ENCODE measurements around the gene FNDC3B. TPM values are rescaled to one million over a fixed set of nuclear protein-coding genes. Genes with fewer than 3 reads are reported as not detected.
A peak's percentile ranks its signal among the peaks of the same experiment; 100 is the strongest.

The FNDC3B gene
- total and polyA plus RNA-seq, 2 donors (not counting 1 experiment from before 2014, with no cell fraction given), result 1.2 to 9.2 TPM

GRCh38 chr3:172102883-172103310 lies 63.5 kb downstream of the FNDC3B start:
- DNase-seq (no peak), ATAC-seq (ENCODE audit: low read depth) (no peak)
- peak overlapping the region; percentile 51 for H3K4me3 Mint-ChIP-seq
- WGBS (ENCODE audit: insufficient coverage), result no CpG with 5 or more reads among the region's 3 CpGs
- H3K27me3 ChIP-seq (replicated peaks in 1 of 4; ENCODE audit: control extremely low read depth in 1 of 4, control insufficient read depth in 3 of 4, insufficient read depth in 4 of 4, low read length in 3 of 4), result peaks cover 0 to 51% (median 32%) of the 10 kb centered on the region in 4 experiments
- intact Hi-C loops (cut with micrococcal nuclease), result no loop called here
- H3K79me2 ChIP-seq (ENCODE audit: control insufficient read depth, insufficient read depth, low read length), result no peaks in the 10 kb centered on the region
- peak overlapping the region; percentile 36 for H3K4me2 ChIP-seq (replicated peaks; ENCODE audit: low read depth, low read length, poor library complexity, severe bottlenecking)
- H3K4me1 Mint-ChIP-seq, result peaks cover 26% of the 10 kb centered on the region
- H4K20me1 ChIP-seq (ENCODE audit: control insufficient read depth, insufficient read depth, low read length, poor library complexity, severe bottlenecking), result no peaks in the 10 kb centered on the region
- ChIA-PET CTCF (no interaction called here), POLR2A (no interaction called here)
- H3K9ac ChIP-seq (ENCODE audit: low read length), result no peak overlapping the region
- no peak overlapping the region for H2AFZ ChIP-seq (ENCODE audit: insufficient read depth, low read depth, low read length, poor library complexity, severe bottlenecking)
- TF ChIP-seq EZH2 (IDR thresholded peaks at IDR 0.05; ENCODE audit: borderline replicate concordance, insufficient read depth, low read depth, low read length, poor library complexity, severe bottlenecking) (no peak), CTCF (IDR thresholded peaks at IDR 0.05) (no peak)
- H3K4me3 ChIP-seq (ENCODE audit: control extremely low read depth in 1 of 5, extremely low read depth in 1 of 5, insufficient read depth in 1 of 5, low read depth in 2 of 5, low read length in 4 of 5), result no peak overlapping the region
- H3K27ac ChIP-seq (ENCODE audit: low read length in 2 of 2), result no peak overlapping the region
- no peak overlapping the region for H3K27ac Mint-ChIP-seq
- peaks cover 70% of the 10 kb centered on the region for H3K27me3 Mint-ChIP-seq
- no peaks in the 10 kb centered on the region for H3K9me3 Mint-ChIP-seq (ENCODE audit: insufficient read depth)
- no peaks in the 10 kb centered on the region for H3K9me3 ChIP-seq (ENCODE audit: control extremely low read depth in 1 of 3, control insufficient read depth in 2 of 3, insufficient read depth in 1 of 3, low read length in 2 of 3)
- no peaks in the 10 kb centered on the region for H3K36me3 ChIP-seq (replicated peaks in 1 of 2; ENCODE audit: control extremely low read depth in 1 of 2, control insufficient read depth in 1 of 2, extremely low read depth in 1 of 2, insufficient read depth in 2 of 2, low read length in 1 of 2)
- peaks cover 25 to 29% of the 10 kb centered on the region in 2 donors for H3K4me1 ChIP-seq (ENCODE audit: control insufficient read depth in 2 of 2, insufficient read depth in 2 of 2, low read length in 2 of 2)

GRCh38 chr3:172103724-172104123 lies 64.3 kb downstream of the FNDC3B start:
- WGBS (ENCODE audit: insufficient coverage), result no CpG with 5 or more reads among the region's 2 CpGs
- H4K20me1 ChIP-seq (ENCODE audit: control insufficient read depth, insufficient read depth, low read length, poor library complexity, severe bottlenecking), result no peaks in the 10 kb centered on the region
- peaks cover 33% of the 10 kb centered on the region for H3K4me1 Mint-ChIP-seq

More at GRCh38 chr3:172103724-172104123, 64.3 kb downstream of the FNDC3B start:
- H3K27me3 ChIP-seq (replicated peaks in 1 of 4; ENCODE audit: control extremely low read depth in 1 of 4, control insufficient read depth in 3 of 4, insufficient read depth in 4 of 4, low read length in 3 of 4), result peaks cover 0 to 54% (median 39%) of the 10 kb centered on the region in 4 experiments
- H3K4me3 ChIP-seq (ENCODE audit: control extremely low read depth in 1 of 5, extremely low read depth in 1 of 5, insufficient read depth in 1 of 5, low read depth in 2 of 5, low read length in 4 of 5), result no peak overlapping the region
- Mint-ChIP-seq H3K9me3 (ENCODE audit: insufficient read depth) (no peaks in the 10 kb centered on the region), H3K27me3 (peaks cover 71% of the 10 kb centered on the region), H3K4me3 (no peak overlapping the region), H3K27ac (no peak overlapping the region)
- H3K79me2 ChIP-seq (ENCODE audit: control insufficient read depth, insufficient read depth, low read length), result no peaks in the 10 kb centered on the region
- TF ChIP-seq CTCF (IDR thresholded peaks at IDR 0.05) (no peak), EZH2 (IDR thresholded peaks at IDR 0.05; ENCODE audit: borderline replicate concordance, insufficient read depth, low read depth, low read length, poor library complexity, severe bottlenecking) (no peak)
- ATAC-seq (ENCODE audit: low read depth) (no peak), DNase-seq (no peak)
- H2AFZ ChIP-seq (ENCODE audit: insufficient read depth, low read depth, low read length, poor library complexity, severe bottlenecking), result no peak overlapping the region
- H3K9me3 ChIP-seq (ENCODE audit: control extremely low read depth in 1 of 3, control insufficient read depth in 2 of 3, insufficient read depth in 1 of 3, low read length in 2 of 3), result no peaks in the 10 kb centered on the region
- POLR2A ChIA-PET, result no interaction called here
- no peaks in the 10 kb centered on the region for H3K36me3 ChIP-seq (replicated peaks in 1 of 2; ENCODE audit: control extremely low read depth in 1 of 2, control insufficient read depth in 1 of 2, extremely low read depth in 1 of 2, insufficient read depth in 2 of 2, low read length in 1 of 2)
- CTCF ChIA-PET, result no interaction called here
- no peak overlapping the region for H3K27ac ChIP-seq (ENCODE audit: low read length in 2 of 2)
- no peak overlapping the region for H3K4me2 ChIP-seq (replicated peaks; ENCODE audit: low read depth, low read length, poor library complexity, severe bottlenecking)
- peaks cover 27 to 32% of the 10 kb centered on the region in 2 donors for H3K4me1 ChIP-seq (ENCODE audit: control insufficient read depth in 2 of 2, insufficient read depth in 2 of 2, low read length in 2 of 2)
- intact Hi-C loops (cut with micrococcal nuclease), result no loop called here
- H3K9ac ChIP-seq (ENCODE audit: low read length), result no peak overlapping the region

Data from B cell (primary cell).